ENCODE results near the gene NUP54.

The NUP54 gene

GRCh38 chr4:76090241-76090691 lies 57.9 kb downstream of the NUP54 start:
- H3K4me3 ChIP-seq (replicated peaks; ENCODE audit: insufficient read depth, low read length), result no peak overlapping the region
- TF ChIP-seq REST (IDR thresholded peaks at IDR 0.05; ENCODE audit: insufficient replicate concordance, low read depth) (no peak), POLR2AphosphoS5 (IDR thresholded peaks at IDR 0.05; ENCODE audit: low read depth) (peak; percentile 43; the same call in 1 of the 2 replicates), SPI1 (IDR thresholded peaks at IDR 0.05; ENCODE audit: borderline replicate concordance, low read depth) (peak; percentile 98)
- peak; percentile 92 to 95 for DNase-seq (ENCODE audit: low read depth in 1 of 2, low spot score in 1 of 2)
- no peaks in the 10 kb centered on the region for H3K27me3 ChIP-seq (ENCODE audit: insufficient read depth, poor library complexity, severe bottlenecking)
- no peak overlapping the region for H3K27ac ChIP-seq (replicated peaks)

- TF ChIP-seq POLR2AphosphoS5 (IDR thresholded peaks at IDR 0.05; ENCODE audit: low read depth) (no peak), SPI1 (IDR thresholded peaks at IDR 0.05; ENCODE audit: borderline replicate concordance, low read depth) (no peak), REST (IDR thresholded peaks at IDR 0.05; ENCODE audit: insufficient replicate concordance, low read depth) (no peak), CTCF (IDR thresholded peaks at IDR 0.05; ENCODE audit: insufficient read depth, low read length) (no peak), GABPA (IDR thresholded peaks at IDR 0.05; ENCODE audit: low read depth) (no peak)
- no peaks in the 10 kb centered on the region for H3K27me3 ChIP-seq (ENCODE audit: insufficient read depth, poor library complexity, severe bottlenecking)
- no peak overlapping the region for H3K27ac ChIP-seq (replicated peaks)
- no peak for DNase-seq (ENCODE audit: low read depth in 1 of 2, low spot score in 1 of 2)
- H3K4me3 ChIP-seq (replicated peaks; ENCODE audit: insufficient read depth, low read length), result no peak overlapping the region
Measured at GRCh38 chr4:76088719-76089118, 59.5 kb downstream of the NUP54 start.

- no peak overlapping the region for H3K27ac ChIP-seq (replicated peaks)
- H3K27me3 ChIP-seq (ENCODE audit: insufficient read depth, poor library complexity, severe bottlenecking), result no peaks in the 10 kb centered on the region
- TF ChIP-seq SPI1 (IDR thresholded peaks at IDR 0.05; ENCODE audit: borderline replicate concordance, low read depth) (no peak), REST (IDR thresholded peaks at IDR 0.05; ENCODE audit: insufficient replicate concordance, low read depth) (no peak), GABPA (IDR thresholded peaks at IDR 0.05; ENCODE audit: low read depth) (no peak), POLR2AphosphoS5 (IDR thresholded peaks at IDR 0.05; ENCODE audit: low read depth) (no peak), CTCF (IDR thresholded peaks at IDR 0.05; ENCODE audit: insufficient read depth, low read length) (peak; percentile 16)
- H3K4me3 ChIP-seq (replicated peaks; ENCODE audit: insufficient read depth, low read length), result no peak overlapping the region
- peak; percentile 20 to 51 for DNase-seq (ENCODE audit: low read depth in 1 of 2, low spot score in 1 of 2)
Measured at GRCh38 chr4:76087007-76087769, 61.0 kb downstream of the NUP54 start.

Data from HL-60 (cell line).